Upper lobe of left lung (tissue), 4 donors: ENCODE data around the gene PLEKHH3.

ENCODE experiments used
- CTCF ChIP-seq, 6 experiments: fragments of 450-650 bp in 4 of 6; fragments of 200-600 bp in 2 of 6; sonication (generic) in 2 of 6; IDR thresholded peaks; one replicate each; pipeline ENCODE4 v1.5.1; 2016 to 2019; ENCODE audit warnings: antibody characterized with exemption in 6 of 6
- POLR2A ChIP-seq, 4 donors: fragments of 450-650 bp; IDR thresholded peaks; one replicate each; pipeline ENCODE4 v1.5.1; 2016 to 2017; ENCODE audit warnings: antibody characterized with exemption in 4 of 4, mild to moderate bottlenecking in 2 of 4

- TF ChIP-seq POLR2A (IDR thresholded peaks at IDR 0.05) (no peak), CTCF (IDR thresholded peaks at IDR 0.05) (no peak)
Observed at GRCh38 chr17:42694524-42694923, 17.7 kb upstream of the PLEKHH3 start.
